Mononuclear cell (primary cell): ENCODE results near the gene GAR1. TPM values are rescaled to one million over a fixed set of nuclear protein-coding genes. Genes with fewer than 3 reads are reported as not detected.
"Not testable (repeated sequence)": the region's sequence is repeated elsewhere in the genome, so short reads cannot be mapped to it uniquely, and the experiment has no call there.

ENCODE experiments used
- H3K27me3 ChIP-seq: 2 replicates; pipeline ENCODE4 v1.6.0; 2011; ENCODE audit warnings: low read length, control low read depth; ENCODE audit not compliant: insufficient read depth
- H3K4me1 ChIP-seq: 2 replicates; pipeline ENCODE4 v1.5.1; 2011; ENCODE audit warnings: mild to moderate bottlenecking, low read length, control low read depth; ENCODE audit not compliant: insufficient read depth
- H3K4me3 ChIP-seq: 2 replicates; pipeline ENCODE4 v1.5.1; 2011; ENCODE audit warnings: mild to moderate bottlenecking, low read length, moderate library complexity
- H3K9me3 ChIP-seq: 2 replicates; pipeline ENCODE4 v1.5.1; 2011; ENCODE audit warnings: low read depth, mild to moderate bottlenecking, control low read depth, low read length
- total RNA-seq: library from RNA; depleted of rRNA; stranded (reverse); fragments of >200 nt; gene quantifications from one replicate; pipeline ENCODE4 v1.2.3, GENCODE V29; 2012

The GAR1 gene
- total RNA-seq = 2.0 TPM

- no peaks in the 10 kb centered on the region for H3K27me3 ChIP-seq
- H3K4me3 ChIP-seq = peak within 1 kb of the TSS; percentile 72
- peaks cover 17% of the 10 kb centered on the region for H3K4me1 ChIP-seq
- no peaks in the 10 kb centered on the region for H3K9me3 ChIP-seq
Measured at GRCh38 chr4:109815151-109816081, at the start of gene GAR1. Gene GAR1 (plus strand): TSS chr4:109815762. CDS start chr4:109816165, 403 bp downstream.

GRCh38 chr4:109782092-109782491 lies 33.5 kb upstream of the GAR1 start:
- not testable (repeated sequence) for H3K4me1 ChIP-seq, H3K4me3 ChIP-seq, H3K9me3 ChIP-seq, H3K27me3 ChIP-seq

- no peaks in the 10 kb centered on the region for H3K27me3 ChIP-seq
- peaks cover 9% of the 10 kb centered on the region for H3K9me3 ChIP-seq
- H3K4me3 ChIP-seq = no peak overlapping the region
- no peaks in the 10 kb centered on the region for H3K4me1 ChIP-seq
Measured at GRCh38 chr4:109786846-109787245, 28.7 kb upstream of the GAR1 start.

- Histone ChIP-seq H3K9me3 (peaks cover 9% of the 10 kb centered on the region), H3K4me3 (no peak overlapping the region), H3K4me1 (no peaks in the 10 kb centered on the region), H3K27me3 (no peaks in the 10 kb centered on the region)
Measured at GRCh38 chr4:109787807-109788206, 27.8 kb upstream of the GAR1 start.

- H3K9me3 ChIP-seq = peaks cover 18% of the 10 kb centered on the region
- no peaks in the 10 kb centered on the region for H3K4me1 ChIP-seq
- peaks cover 17% of the 10 kb centered on the region for H3K27me3 ChIP-seq
- no peak overlapping the region for H3K4me3 ChIP-seq
Measured at GRCh38 chr4:109795059-109795458, 20.5 kb upstream of the GAR1 start.

GRCh38 chr4:109798866-109799265 lies 16.7 kb upstream of the GAR1 start:
- no peaks in the 10 kb centered on the region for H3K4me1 ChIP-seq
- H3K4me3 ChIP-seq = no peak overlapping the region
- H3K9me3 ChIP-seq = peaks cover 13% of the 10 kb centered on the region
- peaks cover 11% of the 10 kb centered on the region for H3K27me3 ChIP-seq

GRCh38 chr4:109801099-109801789 lies 14.3 kb upstream of the GAR1 start:
- Histone ChIP-seq H3K4me3 (no peak overlapping the region), H3K27me3 (no peaks in the 10 kb centered on the region), H3K9me3 (no peaks in the 10 kb centered on the region), H3K4me1 (no peaks in the 10 kb centered on the region)

GRCh38 chr4:109801895-109802319 lies 13.7 kb upstream of the GAR1 start, which contains the start of gene CFI:
Gene CFI (minus strand): TSS chr4:109801999. CDS start chr4:109801971, 28 bp downstream.
- Histone ChIP-seq H3K4me3 (no peak within 1 kb of the TSS), H3K27me3 (no peaks in the 10 kb centered on the region), H3K4me1 (no peaks in the 10 kb centered on the region), H3K9me3 (no peaks in the 10 kb centered on the region)

- Histone ChIP-seq H3K4me3 (no peak overlapping the region), H3K9me3 (no peaks in the 10 kb centered on the region), H3K4me1 (no peaks in the 10 kb centered on the region), H3K27me3 (no peaks in the 10 kb centered on the region)
Measured at GRCh38 chr4:109803924-109804571, 11.5 kb upstream of the GAR1 start.

- Histone ChIP-seq H3K9me3 (no peaks in the 10 kb centered on the region), H3K4me3 (no peak overlapping the region), H3K4me1 (peaks cover under 1% of the 10 kb centered on the region), H3K27me3 (no peaks in the 10 kb centered on the region)
Measured at GRCh38 chr4:109809655-109810054, 5.9 kb upstream of the GAR1 start.

GRCh38 chr4:109810552-109811387 lies 4.8 kb upstream of the GAR1 start:
- peaks cover 4% of the 10 kb centered on the region for H3K4me1 ChIP-seq
- H3K9me3 ChIP-seq = no peaks in the 10 kb centered on the region
- no peak overlapping the region for H3K4me3 ChIP-seq

GRCh38 chr4:109811707-109812106 lies 3.9 kb upstream of the GAR1 start:
- H3K27me3 ChIP-seq = no peaks in the 10 kb centered on the region
- no peaks in the 10 kb centered on the region for H3K9me3 ChIP-seq
- no peak overlapping the region for H3K4me3 ChIP-seq
- H3K4me1 ChIP-seq = peaks cover 13% of the 10 kb centered on the region

More at GRCh38 chr4:109810552-109811387, 4.8 kb upstream of the GAR1 start:
- H3K27me3 ChIP-seq = no peaks in the 10 kb centered on the region

GRCh38 chr4:109816082-109816442 lies 500 bp downstream of the GAR1 start:
- Histone ChIP-seq H3K27me3 (no peaks in the 10 kb centered on the region), H3K9me3 (no peaks in the 10 kb centered on the region), H3K4me1 (peaks cover 17% of the 10 kb centered on the region), H3K4me3 (peak overlapping the region; percentile 72)

GRCh38 chr4:109816894-109817293 lies 1.3 kb downstream of the GAR1 start:
- no peak overlapping the region for H3K4me3 ChIP-seq
- no peaks in the 10 kb centered on the region for H3K9me3 ChIP-seq
- no peaks in the 10 kb centered on the region for H3K27me3 ChIP-seq
- peaks cover 17% of the 10 kb centered on the region for H3K4me1 ChIP-seq
